ENCODE measurements around the gene PBX2.
"Not testable (repeated sequence)": the region's sequence is repeated elsewhere in the genome, so short reads cannot be mapped to it uniquely, and the experiment has no call there.

Gene PBX2, protein sequence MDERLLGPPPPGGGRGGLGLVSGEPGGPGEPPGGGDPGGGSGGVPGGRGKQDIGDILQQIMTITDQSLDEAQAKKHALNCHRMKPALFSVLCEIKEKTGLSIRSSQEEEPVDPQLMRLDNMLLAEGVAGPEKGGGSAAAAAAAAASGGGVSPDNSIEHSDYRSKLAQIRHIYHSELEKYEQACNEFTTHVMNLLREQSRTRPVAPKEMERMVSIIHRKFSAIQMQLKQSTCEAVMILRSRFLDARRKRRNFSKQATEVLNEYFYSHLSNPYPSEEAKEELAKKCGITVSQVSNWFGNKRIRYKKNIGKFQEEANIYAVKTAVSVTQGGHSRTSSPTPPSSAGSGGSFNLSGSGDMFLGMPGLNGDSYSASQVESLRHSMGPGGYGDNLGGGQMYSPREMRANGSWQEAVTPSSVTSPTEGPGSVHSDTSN

DNA sequence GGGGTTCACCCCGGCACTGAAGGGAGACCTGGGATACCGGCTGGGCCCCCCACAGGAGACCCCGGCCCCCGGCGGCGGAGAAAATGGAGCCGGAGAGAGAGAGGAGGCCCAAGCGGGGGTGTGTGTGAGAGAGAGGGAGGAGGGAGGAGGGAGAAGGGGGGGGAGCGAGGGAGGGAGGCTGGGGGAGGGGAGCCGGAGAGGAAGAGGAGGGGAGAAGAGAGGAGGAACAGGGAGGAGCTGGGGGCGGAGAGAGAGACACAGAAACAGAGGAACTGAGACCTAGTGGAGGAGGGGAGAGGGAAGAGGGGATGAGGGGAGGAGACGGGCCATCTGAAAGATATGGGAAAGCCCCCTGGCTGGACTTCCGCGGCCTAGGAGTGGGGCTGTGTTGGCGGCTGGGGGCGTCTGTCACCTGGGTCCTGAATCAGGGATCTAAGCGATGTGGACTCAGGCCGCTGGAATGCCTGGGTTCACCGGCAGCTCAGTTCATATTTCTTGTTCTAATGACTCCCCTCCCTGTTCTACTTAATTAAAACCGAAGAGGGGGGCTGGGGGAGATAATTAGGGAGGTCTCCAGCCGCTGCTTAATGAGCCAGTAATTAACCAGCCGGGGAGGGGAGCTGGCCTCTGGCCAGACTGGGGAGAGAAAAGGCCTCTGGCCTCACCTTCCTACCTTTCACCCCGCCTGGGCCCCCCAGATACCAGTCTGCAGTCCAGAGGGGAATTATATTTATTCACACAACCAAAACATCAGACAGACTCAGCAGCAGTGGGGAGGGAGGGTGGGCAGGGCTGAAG, at the start of gene PBX2:
Gene PBX2, minus strand, starts transcription at position 149 of the 798 bp plus-strand sequence. CDS start 287 bp downstream, outside the sequence.
- FAIRE-seq, result no peak

GRCh38 chr6:32239462-32239861, 49.5 kb upstream of the PBX2 start:
- no peak for FAIRE-seq

DNA sequence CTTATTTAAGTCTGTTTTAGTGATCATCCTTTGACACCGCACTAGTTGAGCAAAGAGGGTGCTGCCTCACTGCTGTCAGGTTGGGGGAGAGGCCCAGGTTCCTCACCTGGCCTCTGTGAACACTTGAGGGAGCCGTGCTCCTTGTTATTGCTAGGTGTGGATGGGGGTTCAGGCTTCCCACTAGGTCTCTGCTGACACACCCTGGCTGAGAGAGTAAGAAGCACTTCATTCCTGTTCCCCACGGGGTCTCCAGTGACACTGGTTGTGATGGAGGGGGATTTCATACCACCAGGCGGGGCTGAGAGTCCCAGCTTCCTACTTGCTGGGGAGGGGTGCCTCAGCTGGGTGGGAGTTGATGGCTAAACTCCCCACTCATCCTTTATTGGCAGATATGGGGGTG, 44.9 kb upstream of the PBX2 start:
- FAIRE-seq, result no peak

- no peak for FAIRE-seq
Observed at GRCh38 chr6:32226434-32226833, 36.4 kb upstream of the PBX2 start.

DNA sequence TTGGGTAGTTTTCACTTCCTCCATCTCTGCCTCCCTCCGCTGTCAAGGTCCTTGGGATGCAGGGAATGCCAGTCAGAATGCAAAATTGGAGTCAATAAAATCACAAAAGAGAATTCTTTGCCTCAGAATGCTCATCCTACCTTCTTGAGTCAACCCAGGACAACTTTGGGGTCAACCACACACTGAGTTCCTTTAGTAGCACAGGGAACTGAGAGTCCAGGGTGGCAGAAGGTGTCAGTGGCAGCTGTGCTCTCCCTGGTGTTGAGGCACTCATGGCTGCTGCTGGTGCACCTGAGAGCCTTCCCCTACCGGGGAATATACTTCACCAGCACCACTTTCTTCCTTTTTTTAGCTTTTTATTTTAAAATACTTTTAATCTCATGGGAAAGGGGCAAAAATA, 34.7 kb upstream of the PBX2 start:
- no peak for FAIRE-seq

- no peak for FAIRE-seq
Observed at GRCh38 chr6:32223258-32224235, 33.5 kb upstream of the PBX2 start, which contains the start of gene NOTCH4. TSS of gene NOTCH4 (minus strand) at chr6:32224067. CDS start at chr6:32223928, 139 bp downstream.

- FAIRE-seq, result no peak
Observed at GRCh38 chr6:32222333-32223230, 32.6 kb upstream of the PBX2 start.

DNA sequence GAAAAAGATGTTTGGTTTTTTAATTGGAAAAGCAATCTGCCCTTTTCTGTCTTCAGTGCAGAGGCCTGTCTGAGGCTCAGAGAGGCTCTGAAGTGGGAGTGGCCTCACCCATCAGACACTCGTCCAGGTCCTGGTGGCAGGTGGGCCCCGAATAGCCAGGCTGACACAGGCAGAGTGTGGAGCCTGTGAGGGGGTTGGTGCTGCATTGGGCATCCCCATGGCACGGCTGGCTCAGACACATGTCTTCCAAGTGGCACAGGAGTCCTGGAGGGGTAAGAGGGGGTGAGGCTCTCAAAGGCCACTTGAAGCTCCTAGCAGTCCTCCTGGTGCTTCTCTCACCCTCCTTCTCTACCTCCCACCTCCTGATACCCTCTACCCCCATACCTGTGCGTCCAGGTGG, 30.0 kb upstream of the PBX2 start:
- no peak for FAIRE-seq

- FAIRE-seq, result no peak
Observed at GRCh38 chr6:32218167-32218566, 28.2 kb upstream of the PBX2 start.

DNA sequence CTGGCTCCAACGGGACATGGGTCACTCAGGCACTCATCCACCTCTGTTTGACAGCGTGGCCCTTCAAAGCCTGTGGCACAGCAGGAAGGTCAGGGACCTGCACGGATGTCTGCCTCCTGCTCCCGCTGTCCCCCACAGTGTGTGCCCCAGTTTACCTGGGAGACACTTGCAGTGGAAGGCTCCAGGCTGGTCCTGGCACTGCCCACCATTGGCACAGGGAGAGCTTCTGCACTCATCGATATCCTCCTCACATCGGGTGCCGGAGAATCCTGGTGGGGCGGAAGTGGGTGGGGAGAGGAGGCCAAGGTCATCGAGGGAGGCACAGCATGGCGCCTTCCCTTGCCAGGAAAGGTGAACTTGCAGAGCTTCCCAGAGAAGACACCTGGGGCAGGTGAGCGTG, 27.0 kb upstream of the PBX2 start:
- no peak for FAIRE-seq

DNA sequence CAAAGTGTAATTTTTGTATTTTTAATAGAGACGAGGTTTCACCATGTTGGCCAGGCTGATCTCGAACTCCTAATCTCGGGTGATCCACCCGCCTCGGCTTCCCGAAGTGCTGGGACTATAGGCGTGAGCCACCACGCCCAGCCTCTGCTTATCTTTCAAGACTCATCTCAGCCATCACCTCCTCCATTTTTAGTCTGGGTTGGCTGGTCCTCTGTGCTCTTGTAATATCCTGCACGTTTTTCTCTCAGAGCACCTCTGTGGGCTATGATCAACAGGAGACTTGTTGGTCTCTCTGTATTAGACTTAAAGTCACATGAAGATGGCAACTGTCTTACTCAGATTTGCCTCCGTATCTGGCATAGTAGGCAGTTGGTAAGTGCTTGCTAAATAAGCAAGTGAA, 26.3 kb upstream of the PBX2 start:
- no peak for FAIRE-seq

DNA sequence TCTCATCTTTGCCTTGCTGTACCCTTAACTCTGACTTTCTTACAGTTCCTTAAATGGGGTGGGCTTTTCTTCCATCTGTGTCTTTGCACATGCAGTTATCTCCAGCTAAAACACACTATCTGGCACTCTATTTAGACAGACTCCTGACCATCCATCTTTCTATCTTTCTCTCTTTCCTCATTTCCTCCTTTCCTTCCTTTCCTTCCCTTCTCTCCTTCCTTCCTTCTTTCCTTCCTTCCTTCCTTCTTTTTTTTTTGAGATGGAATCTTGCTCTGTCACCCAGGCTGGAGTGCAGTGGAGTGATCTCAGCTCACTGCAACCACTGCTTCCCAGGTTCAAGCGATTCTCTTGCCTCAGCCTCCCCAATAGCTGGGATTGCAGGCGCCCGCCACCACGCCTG, 25.6 kb upstream of the PBX2 start:
- no peak for FAIRE-seq

- FAIRE-seq, result no peak
Observed at GRCh38 chr6:32214126-32214525, 24.1 kb upstream of the PBX2 start.

DNA sequence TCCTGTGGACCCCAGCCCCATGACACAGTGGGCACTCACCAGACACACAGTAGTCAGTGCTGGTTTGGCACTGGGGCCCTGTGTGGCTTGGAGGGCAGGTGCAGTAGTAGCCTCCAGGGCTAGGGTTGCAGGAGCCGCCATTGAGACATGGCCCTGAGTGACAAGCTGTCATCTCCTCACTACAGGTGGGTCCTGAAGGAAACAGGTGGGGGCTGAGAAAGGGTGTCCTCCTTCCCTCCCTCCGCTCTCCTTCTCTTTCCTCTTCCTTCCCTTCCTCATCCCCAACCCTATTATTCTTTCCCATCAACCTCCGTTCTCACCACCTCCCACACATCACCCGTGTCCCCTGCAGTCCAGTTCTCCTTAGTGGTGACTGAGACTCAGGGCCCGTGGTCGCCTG, 23.6 kb upstream of the PBX2 start:
- FAIRE-seq, result no peak

DNA sequence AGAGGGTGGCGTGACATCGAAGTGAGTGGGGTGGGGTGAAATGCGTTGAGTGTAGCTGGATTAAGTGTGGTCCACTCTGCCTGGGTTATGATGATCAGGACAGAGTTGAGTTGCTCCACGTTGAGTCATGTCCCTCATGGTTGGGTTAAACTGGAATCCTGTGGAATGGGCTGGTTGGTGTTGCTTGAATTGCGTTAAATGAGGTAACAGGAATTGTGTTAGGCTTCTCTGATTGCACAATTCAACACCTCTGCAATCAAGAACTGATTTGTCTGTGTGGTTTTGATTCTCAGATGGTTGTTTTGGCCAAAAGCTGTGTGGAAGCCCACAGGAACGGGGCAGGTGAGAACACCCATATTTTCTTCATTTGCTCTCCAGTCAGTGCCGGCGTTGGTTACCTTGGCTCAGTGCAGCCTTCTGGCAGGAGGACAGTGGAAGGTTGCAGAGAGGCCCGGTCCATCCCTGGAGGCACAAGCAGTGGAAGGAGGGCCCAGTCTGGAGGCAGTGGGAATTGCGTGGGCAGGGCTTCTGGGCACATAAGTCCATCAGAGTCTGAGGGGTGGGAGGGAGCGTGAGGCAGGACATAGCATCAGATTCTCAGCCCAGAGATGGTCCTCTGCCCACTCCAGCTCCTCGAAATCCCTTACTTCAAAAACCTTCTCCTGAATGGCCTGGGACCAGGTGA, 22.2 kb upstream of the PBX2 start:
- no peak for FAIRE-seq

DNA sequence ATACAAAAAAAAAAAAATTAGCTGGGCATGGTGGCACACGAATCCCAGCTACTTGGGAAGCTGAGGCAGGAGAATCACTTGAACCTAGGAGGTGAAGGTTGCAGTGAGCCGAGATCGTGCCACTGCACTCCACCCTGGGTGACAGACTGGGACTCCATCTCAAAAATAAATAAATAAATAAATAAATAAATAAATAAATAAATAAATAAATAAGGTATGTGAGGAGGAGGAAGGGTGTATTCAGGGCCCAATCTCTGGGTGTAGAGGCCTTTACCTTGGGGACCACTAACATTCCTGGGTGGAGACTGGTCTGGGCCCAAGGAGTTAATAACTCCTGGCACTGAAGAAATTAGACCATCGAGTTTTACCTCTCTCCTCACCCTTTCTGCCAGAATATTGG, 21.4 kb upstream of the PBX2 start:
- FAIRE-seq, result not testable (repeated sequence)

DNA sequence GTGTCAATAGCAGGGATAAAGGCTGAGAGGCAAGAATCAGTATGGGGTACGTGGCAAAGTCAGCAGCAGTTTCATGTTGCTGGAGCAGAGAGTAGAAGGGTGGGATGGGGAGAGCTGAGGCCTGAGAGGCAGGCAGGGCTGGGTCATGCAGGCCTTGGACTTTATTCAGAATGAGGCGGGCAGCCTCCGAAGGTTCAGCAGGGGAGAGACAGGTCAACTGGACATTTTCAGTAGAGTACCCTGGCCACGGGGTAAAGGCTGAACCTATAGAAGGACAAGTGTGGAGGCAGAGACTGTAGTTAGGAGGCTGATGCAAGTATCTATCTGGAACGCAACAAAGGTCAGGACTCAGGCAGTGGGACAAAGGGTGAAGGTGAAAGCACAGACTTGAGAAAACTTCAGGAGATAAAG, 20.2 kb upstream of the PBX2 start:
- no peak for FAIRE-seq

- no peak for FAIRE-seq
Observed at GRCh38 chr6:32208996-32209395, 19.0 kb upstream of the PBX2 start.

DNA sequence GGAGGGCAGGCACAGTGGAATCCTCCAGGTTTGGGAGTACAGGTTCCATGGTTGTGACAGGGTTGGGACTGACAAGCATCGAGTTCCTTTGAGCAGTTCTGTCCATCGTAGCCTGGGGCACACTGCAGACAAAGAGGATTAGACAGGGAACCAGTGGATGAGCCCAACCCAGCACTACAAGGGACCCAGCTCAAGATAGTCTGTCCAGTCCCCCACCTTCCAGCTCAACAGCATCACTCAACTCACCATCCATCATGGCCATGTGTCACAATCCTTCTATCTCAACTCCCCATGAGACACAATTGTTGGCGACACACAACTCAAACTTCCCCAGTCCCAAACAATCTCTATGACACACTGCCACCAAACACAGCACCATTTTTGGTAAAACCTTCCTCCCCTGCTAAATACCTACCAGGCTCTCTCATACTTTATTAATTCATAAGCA, 14.3 kb upstream of the PBX2 start:
- no peak for FAIRE-seq

DNA sequence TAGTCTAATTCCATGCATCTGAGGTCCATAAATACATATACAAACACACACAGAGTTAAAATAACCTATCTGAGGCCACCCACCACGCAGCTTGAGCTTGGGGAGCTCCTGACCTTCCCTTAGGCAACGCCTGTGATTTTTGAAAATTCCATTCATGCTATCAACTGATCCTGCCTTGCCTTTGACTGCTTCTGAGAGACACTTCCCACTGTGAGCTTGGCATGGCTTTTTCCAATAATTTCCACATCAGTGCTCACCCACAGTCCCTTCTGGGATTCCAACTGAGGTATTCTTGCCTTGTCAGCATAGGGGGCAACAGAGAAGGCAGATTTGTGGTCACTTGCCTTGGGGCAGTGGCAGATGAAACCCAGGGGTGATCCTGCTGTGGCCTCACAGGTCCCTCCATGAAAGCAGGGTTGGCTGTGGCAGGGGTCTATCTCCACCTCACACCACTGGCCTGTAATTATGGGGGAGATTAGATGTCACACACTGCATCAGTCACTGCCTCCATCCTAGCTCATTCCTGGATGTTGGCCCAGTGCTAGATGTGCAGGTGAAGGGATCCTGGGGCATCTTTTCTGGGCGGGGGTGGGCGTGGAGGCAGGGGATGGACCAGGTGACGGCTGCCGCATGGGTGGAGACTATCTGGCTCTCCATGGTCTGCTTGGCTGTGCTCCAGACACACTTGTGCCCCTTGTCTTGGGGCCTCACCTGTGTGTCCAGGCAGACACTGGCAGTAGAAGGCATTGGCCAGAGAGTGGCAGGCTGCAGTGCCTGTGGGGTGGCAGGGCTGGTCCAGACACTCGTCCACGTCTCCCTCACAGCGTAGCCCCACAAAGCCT, 13.6 kb upstream of the PBX2 start:
- FAIRE-seq, result no peak
